Midbrain (tissue), 1 donor: Measurements from ENCODE around the gene GRIN2C.

Experiments used
- DNase-seq: peaks from one replicate; lab custom pipeline; 2025; lab: John Stamatoyannopoulos, UW

The GRIN2C gene

DNA sequence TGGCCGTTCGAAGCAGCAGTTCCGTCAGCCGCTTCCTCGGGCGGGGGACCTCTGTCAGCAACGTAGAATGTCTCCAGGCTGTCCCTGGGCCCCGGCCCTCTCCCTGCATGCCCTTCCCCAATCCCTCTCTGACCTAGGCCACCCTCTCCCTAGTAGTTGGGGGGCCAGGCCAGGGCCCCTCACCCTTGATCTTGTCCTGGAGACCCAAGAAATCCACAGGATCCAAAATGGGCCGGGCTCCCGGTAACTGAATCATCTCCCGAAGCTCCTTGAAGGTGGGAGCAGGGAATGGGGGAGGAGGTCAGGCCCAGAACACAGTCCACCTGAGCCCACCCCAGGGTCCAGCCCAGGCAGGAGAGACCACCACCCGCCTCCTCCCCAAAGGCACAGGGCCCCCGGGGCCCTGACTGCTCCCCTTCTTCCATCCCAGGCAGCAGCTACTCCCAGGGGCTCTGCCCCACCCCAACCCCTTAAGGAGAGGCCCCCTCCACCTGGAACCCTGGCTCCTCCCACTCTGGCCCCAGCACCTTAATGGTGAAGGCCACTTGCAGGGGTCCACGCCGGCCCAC, 4.7 kb upstream of the GRIN2C start:
- DNase-seq, result no peak

DNA sequence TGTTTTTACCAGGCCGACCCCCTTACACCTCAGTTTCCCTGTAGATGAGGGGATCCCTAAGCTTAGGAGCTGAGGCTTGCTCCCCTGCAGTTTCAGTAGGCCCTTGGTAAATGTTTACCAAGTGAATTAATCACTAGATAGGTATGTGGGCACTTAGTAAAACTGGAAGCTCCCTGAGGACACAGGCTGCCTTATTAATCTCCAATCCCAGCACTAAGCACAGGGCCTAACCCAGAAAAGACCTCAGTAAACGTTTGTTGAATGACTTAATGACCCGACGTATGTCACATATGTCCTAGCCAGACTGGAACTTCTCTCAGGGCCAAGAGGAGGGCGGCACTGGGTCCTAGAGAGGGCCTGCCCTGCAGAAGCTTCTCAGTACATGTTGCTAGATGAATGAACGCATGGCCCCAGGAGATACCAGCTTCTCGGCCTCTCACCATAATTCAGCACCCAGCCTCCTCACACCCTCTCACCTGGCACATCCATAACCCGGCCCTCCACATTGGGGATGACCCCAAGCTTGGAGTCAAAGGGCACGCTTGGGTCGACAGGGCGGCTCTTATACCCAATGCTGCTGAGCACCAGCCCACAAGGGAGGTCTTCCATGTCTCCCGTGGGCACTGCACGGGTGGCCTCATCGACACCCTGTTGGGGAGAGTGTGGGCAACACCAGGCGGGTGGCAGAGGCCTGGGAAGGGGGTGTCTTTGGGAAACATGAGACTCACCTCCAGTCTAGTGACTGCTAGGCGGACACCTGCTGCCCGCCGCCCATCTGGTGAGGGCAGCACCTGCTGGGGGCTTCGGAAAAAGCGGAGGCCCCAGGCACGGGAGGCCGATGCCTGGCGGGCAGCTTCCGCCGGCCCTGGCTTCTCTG, 4.0 kb upstream of the GRIN2C start:
- DNase-seq, result no peak

DNA sequence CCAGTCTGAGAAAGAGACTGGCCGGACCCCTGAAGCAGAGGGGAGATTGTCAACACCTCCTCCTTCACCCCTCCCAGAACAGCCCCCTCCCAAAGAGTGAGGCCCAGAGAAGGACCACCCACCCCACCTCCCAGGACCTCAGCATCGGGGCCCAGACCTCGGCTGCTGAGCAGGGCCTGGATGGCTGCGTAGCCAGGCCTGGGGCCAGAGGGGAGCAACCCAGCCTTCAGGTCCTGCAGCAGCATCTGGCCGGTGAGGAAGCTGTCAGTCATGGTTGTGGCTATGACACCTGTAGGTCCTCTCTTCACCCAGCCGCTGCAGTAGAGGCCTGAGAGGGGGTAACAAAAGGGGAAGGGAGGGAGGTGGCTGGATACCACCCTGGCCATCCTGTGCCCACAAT, 3.2 kb upstream of the GRIN2C start:
- DNase-seq, result no peak

DNA sequence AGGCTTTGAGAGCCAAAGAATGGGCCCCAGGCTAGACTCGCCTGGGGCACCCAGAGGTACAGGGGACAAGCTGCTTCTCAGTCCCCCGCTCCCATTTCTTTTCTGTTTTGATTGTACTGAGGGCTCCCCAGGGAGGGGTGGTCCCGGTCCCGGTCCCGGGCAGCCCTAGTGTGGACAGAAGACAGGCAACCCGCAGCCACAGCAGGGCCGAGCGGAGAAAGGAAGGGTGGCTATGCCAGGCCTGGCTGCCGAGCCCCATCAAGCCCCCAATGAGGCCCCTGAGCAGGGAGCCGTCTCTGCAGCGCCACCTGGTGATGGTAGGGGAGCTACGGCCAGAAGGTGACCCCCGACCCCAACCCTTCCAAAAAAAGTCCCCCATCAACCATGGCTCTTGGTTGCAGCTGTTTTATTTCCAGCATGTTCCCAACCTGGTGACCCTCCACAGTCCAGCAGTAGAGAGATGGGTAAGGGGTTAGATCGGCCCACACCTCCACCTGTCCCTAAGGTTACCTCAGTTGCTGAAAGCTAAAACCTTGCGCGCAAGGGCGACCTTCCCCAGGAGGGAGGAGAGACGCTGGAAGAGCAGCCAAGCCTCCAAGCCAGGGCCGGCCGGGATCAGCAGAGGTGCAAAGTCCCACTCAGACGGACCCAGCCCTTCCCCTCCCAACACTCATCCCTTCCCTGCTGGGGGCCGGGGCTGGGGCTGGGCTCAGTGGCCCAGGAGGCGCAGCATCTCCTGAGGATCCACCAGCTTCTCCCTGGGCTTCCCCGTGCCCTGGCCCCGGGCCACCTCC, 2.6 kb upstream of the GRIN2C start:
- peak; percentile 68 for DNase-seq

DNA sequence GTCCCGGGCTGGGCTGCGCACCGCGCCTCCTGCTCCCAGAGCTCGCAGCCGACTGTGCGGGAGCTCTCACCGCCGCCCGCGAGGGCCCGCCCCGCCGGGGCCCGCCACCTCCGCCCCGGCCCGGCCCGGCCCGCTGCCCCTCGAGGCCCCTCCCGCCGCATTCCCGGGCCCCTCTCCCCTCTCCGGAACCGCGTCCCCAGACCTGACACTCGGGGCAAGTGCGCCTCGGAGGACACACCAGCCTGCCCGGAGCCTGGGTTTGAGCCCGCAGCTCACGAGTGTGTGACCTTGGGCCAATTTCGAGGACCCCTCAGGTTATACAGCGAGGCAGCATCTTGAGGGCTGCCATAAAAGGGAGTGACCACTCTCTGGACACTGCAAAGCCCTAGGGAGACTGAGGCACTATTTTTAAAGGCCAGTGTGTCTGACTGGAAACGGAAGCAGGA, 2.0 kb upstream of the GRIN2C start:
- no peak for DNase-seq

DNA sequence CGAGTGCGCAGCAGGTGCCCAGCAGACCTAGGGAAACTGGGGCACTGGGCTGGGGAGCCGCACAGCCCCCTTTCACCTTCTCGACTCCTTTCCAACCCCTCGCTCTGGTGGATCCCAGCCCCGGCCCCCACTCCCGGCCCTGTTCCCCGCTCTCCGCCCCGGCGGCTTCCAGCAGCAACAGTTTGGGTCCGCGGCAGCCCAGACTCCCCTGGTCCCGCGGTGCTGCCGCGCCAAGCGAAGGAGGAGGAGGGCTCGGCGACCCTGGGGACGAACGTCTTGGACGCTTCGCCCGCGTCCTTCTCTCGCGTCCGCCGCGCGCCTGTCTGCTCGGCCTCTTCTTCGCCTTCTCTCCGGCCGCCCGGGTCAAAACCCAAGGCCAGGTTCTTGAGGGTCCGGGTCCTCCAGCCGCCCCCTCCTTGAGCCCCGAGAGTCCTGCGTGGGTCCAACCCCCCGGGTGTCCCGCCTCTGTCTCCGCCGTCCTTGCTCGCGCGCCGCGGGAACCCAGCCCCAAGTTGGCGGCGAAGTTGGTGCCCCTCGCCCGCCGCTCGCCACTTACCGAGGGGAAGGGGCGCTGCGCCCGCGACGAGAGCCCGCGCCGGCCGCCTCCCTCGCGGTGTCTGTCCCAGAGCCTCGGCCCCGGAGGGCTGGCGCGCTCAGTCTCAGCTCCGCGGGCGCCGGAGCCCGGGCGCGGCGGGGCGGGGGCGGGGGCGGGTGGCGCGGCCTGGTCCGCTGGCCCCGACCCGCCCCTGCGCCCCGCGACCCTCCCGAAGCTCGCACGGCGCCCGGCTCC, 1.4 kb upstream of the GRIN2C start:
- no peak for DNase-seq

DNA sequence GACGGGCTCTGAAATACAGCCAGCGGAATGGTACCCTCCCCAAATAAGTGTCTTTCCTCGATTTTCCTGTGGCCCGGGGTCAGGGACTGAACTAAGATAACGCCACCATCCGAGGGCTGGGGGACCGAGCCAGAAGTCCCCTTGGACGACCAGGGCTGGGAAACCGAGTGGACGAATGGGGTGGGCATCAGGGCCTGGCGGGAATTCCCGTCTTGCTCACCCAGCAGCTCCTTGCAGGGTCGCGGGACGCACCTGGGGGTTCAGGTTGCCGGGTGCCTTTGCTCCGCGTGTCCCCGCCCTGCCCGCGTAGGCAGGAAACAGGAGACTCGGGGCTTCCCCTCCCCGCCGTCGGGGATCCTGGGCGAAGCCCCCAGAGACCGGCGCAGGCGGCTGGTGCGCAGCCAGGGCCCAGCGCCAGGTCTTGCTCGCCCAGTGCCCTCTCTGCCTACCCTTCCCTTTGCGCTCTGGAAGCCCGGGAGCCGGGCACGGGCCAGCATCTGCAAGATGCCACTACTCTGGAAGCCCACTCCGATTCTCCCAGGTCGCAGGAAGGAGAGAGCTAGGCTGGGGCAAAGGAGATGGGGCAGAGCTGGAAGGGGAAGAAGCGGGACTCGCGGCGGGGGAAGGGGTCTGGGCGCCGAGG, 665 bp upstream of the GRIN2C start:
- no peak for DNase-seq

DNA sequence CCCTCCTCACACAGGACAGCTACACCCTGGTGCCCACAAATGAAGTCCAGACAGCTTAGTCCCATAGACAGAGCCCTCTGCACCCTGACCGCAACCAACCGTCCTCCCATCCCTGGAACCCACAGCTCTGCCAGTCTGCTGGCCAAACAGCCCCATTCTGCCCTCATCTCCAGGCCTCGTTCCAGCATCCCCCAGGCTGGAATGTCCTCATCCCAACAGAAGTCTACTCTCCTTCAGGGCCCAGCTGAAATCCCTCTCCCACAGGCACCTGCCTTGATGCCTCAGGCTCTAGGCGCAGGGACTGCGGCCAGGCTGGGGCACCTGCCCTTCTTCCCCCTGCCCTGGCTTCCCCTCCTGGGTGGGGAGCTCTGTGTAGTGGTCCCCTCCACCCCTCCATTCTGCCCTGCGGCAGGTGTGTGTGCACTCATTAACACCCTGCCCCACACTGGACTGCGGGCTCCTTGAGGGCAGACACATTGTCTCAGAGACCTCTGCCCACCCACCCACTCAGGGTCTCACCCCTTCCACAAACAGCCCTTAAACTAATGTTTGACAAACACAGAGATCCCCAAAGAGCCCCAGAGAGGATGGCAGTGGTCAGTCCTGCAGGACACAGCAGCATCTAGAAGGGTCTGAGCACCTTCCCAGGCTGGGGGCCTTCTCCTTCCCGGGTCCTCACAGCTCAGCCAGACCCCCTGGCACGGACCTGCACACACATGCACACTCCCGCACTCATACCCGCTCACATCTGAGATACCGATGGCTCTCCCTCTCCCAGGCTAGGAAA, 820 bp downstream of the GRIN2C start:
- DNase-seq, result no peak

DNA sequence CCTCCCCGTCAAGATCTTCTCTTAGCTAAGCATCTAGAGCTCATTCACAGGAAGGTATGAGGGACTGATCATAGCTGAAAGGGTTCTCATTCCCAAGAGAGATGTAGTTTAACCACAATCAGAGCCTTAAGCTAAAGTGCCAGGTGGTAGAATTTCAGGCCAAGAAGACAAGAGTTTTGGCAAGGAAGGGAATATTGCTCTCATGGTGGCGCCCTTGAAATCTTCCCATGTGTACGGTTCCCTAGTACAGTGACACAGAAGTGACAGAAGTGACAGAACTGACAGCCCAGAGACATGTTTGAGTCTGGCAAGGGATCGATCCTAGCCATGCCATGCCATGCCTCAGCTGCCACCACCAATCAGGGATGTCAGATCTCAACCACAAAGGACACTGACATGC, 2.5 kb downstream of the GRIN2C start:
- DNase-seq, result no peak

DNA sequence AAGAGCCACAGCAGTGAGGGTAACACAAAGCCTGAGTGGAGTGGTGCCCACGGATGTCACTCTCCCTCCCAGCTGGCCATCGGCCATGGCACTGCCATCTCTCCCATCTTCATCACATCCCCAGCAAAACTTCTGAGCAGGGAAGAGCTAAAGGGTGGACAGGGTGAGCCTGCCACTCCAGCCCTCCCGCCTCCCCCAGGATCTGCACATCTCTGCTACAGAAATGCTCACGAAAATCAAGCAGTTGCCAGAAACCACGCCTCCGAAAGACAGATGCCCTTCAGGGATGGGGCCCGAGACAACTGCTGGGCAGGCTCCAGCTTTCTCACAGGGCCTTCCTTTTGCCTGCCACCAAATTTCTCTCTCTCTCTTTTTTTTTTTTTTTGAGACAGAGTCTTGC, 3.6 kb downstream of the GRIN2C start:
- no peak for DNase-seq

DNA sequence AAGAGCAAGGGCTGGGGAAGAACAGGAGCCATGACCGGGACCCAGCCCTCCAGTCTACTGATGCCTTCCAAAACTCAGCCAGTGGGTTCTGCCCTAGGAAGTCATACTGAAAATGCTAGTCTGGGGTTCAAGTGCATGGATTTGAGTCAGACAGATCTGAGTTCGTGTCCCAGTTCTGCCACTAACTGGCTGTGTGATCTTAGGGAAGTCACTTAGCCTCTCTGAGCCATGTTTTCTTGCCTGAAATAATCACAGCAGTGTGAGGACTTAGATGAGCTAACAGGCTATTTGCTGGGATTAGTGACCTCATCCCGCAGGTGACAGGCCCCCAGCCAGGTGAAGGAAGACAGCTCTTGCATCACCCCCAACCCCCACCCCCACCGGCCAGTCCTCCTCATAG, 4.4 kb downstream of the GRIN2C start:
- DNase-seq, result no peak

DNA sequence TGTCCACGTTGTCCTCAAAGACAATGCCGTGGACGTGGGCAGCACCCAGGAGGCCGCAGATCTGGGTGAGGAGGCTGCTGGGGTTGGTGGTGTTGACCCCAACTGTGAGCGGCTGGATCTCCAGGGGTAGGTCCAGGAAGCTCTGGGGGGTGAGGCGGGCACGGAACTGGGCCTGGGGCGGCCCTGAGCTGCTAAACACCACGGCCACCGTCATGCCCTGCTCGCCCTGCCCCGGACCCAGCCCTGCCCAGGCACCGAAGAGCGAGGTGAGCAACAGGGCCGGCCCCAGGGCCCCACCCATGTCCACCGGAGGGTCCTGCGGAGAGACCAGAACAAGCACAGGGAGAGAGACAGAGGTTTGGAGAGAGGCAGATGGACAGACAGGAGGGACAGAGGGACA, 4.9 kb downstream of the GRIN2C start:
- DNase-seq, result no peak

DNA sequence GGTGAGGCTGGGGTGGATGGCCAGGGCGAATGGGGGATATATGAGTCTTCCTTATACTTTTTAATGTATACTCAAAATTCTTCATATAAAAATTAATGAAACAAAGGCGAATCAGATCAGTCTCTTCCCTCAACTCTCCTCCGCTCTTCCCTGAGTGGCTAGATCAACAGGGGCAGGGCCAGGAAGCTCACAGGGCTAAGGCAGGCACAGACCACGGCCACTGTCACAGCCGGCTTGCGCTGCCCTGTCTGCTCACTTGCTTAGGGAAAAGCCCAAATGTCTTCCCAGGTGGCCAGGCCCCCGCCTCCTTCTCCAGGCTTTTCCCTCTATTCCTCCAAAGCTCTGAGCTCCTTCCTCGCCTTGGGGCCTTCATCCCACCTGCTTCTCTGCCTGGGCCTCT, 6.0 kb downstream of the GRIN2C start:
- DNase-seq, result no peak

DNA sequence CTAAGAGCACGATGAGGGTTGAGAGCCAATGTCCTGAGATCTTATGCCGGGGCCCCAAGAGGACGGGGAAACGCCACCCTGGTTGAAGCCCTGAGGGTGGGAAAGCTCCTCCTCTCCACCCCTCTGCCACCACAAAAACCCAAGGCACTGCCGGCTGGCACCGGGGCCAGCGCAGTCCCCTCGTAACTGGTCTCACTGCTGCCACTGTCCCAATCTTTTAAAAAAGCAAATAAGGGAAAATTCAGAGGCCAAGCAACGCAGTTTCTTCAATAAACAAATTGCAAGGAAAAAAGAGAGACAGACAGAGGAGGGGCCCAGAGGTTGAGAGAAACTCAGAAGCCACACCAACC, 6.7 kb downstream of the GRIN2C start:
- no peak for DNase-seq

DNA sequence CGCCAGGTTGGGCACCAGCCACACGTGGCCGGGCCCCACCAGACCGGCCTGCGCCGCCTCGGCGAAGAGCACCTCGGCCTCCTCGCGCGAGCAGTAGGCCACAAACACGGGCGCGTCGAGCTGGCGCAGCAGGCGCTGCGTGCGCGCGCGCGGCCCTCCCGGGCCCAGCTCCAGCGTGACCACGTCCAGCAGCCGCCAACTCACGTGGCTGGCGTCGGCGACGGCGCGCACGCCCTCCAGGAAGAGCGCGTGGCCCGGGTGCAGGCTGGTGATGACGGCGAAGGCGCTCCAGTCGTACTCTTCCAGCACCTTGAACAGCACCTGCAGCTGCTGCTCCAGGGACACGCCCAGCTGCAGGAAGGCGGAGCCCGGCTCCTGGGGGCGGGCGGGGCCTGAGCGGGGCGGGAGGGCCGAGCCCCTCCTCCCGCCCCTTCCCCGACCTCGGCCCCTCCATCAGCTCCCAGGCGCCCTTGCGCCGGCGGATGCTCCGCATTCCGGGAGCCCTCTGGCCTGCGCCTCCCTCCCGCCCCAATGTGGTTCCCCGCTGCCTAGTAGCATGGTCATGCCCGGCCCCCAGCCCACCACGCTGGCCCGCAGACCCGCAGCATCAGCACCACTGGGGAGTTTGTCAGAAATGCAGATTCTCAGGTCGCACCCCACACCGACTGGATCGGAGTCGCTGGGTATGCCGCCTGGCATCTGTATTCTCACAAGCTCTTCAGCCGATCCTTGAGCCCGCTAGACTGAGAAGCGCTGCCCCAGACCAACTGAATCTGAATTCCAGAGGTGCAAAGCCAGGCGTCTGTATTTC, 7.2 kb downstream of the GRIN2C start:
- no peak for DNase-seq

DNA sequence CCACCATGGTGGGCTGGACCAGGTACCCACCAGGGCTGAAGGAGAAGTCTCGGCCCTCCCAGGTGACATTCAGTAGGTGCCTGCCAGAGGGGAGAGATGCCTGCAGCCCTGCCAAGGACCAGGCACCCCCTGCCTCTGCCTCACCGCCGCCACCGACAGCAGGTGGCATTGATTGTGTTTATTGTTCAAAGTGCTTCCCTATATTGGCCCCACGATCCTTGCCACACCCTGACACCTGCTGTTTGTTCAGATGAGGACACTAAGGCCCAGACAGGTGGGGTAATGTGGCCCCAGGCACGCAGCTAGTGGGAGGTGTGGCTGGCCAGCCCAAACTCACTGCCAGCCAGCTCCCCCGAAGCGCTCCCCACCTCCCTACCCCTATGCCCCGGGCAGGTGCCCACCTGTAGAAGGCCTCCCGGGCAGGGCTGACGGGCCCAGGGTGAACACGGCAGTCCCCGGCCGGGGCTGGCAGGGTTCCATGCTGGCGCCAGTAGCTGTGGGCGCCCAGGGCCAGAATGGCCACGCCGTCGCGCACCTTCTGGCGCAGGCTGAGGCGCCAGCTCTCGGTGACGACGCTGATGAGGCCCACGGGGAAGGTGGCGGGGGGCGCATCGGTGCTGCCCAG, 8.0 kb downstream of the GRIN2C start:
- DNase-seq, result no peak

DNA sequence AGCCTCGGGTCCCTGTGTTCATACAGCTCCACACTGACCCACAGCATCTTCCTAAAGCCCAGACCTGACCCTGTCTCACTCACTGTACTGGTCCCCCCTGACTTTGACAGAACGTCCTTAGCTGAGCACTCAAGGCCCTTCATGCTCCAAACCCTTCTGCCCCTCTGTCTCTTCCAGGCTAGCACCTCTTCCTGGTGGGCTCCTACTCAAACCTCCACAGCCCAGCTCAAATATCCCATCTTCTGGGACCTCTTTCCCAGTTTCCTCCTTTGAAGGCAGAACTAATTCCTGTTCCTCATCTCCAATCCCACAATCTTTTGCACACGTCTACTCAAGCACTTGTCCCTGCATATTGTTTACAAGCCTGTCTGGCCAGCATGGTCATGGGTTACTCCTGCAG, 8.8 kb downstream of the GRIN2C start:
- DNase-seq, result no peak

DNA sequence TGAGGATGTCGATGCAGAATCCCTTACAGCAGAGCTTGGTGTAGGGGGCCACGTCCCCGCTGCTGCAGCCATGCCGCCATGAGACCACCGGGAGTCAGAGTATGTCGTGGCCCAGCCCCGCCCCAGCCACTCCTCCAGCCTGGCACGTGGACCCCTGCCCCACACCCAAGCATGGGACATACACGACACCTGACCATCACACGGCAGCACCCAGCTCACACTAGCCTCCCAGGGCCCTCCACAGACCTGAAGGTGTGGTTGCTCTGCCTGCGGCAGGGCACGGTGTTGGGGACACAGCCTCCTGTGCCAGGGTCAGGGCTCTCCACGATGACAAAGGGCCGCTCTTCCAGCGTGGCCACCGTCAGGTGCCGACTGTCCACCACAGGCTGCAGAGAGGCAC, 9.4 kb downstream of the GRIN2C start:
- no peak for DNase-seq

DNA sequence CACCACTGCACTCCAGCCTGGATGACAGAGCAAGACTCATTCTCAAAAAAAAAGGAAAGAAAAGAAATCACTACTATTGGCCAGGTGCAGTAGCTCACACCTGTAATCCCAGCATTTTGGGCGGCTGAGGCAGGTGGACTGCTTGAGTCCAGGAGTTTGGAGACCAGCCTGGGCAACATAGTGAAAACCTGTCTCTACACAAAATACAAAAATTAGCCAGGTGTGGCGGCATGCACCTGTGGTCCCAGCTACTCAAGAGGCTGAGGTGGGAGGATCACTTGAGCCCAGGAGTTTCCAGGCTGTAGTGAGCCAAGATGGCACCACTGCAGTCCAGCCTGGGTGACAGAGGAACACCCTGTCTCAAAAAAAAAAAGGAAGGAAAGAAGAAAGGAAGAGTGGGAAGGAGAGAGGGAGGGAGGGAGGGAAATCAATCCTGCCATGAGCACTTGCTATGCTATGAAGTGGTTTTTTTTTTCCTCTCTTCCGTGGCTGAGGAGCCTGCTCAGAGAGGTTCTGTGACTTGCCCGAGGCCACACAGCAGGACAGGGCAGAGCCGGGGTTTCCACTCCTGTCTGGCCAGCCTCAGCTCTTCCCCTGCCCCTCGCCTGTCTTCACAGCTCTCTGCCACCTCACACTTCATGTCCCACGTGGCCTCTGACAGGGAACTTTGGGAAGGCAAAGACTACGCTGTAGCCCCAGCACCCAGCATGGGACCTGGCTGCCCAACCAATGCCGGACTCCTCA, 10.9 kb downstream of the GRIN2C start:
- DNase-seq, result no peak
